Measurements from ENCODE around the gene STX18.

DNA sequence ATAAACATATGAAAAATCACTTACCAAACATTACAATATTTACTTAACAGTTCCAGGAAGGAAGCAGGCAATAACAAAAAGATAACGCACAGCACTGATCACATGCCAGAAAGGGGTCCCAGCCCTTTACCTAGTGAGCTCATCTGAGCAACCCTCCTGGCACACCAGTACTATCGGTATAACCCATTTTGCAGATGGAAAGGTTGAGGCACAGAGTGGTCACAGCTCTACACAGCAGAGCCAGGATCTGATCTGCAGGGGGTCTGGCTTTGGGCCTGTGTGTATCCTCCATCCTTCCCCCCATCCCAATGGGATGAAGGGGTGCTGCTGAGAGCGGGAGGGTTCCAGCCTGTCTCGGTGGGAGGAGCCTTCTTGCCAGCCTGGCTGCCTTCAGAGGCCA, 150.0 kb downstream of the STX18 start:
- TF ChIP-seq YY1 (IDR thresholded peaks at IDR 0.05; ENCODE audit: insufficient read depth, insufficient read length) (no peak), SUZ12 (IDR thresholded peaks at IDR 0.05; ENCODE audit: extremely low read depth, insufficient read depth, insufficient read length) (no peak), ZNF274 (IDR thresholded peaks at IDR 0.05; ENCODE audit: low read depth, low read length) (no peak)

Measured in NT2/D1 (cell line).